PC-9 (cell line): ENCODE results near the gene ASAH2.

Experiments
- CTCF ChIP-seq: fragments of 200-600 bp; sonication (generic); conservative IDR thresholded peaks from 2 replicates; pipeline ENCODE4 v1.6.1; 2017; ENCODE audit warnings: mixed run types, antibody characterized with exemption, mild to moderate bottlenecking, moderate library complexity
- EZH2 ChIP-seq: fragments of 200-600 bp; sonication (generic); IDR thresholded peaks from 2 replicates; pipeline ENCODE4 v1.8.0; 2017; ENCODE audit warnings: antibody characterized with exemption, low read depth

- TF ChIP-seq CTCF (no peak), EZH2 (no peak)
Measured at GRCh38 chr10:50254479-50254878, 3.2 kb upstream of the ASAH2 start.
